Osteoblast (primary cell): ENCODE results near the gene CDH22. TPM values are rescaled to one million over a fixed set of nuclear protein-coding genes. Genes with fewer than 3 reads are reported as not detected.

Experiments
- DNase-seq: peaks from one replicate; pipeline ENCODE4 v3.0.0; 2011; ENCODE audit warnings: low spot score, mixed read lengths; ENCODE audit not compliant: insufficient read length; ENCODE audit errors: missing footprints
- H2AFZ ChIP-seq: 2 replicates; pipeline ENCODE4 v1.6.0; 2011; ENCODE audit warnings: mild to moderate bottlenecking, low read length
- H3K27ac ChIP-seq: 2 replicates; pipeline ENCODE4 v1.5.1; 2011; ENCODE audit warnings: mild to moderate bottlenecking, low read depth, low read length, moderate library complexity
- H3K27me3 ChIP-seq: 2 replicates; pipeline ENCODE4 v1.6.0; 2012; ENCODE audit warnings: mild to moderate bottlenecking, control low read depth, inconsistent platforms, low read length, moderate library complexity; ENCODE audit not compliant: insufficient read depth
- H3K36me3 ChIP-seq: 2 replicates; pipeline ENCODE4 v1.5.1; 2011; ENCODE audit warnings: mild to moderate bottlenecking, low read length, control low read depth, moderate library complexity; ENCODE audit not compliant: insufficient read depth
- H3K4me1 ChIP-seq: 2 replicates; pipeline ENCODE4 v1.5.1; 2011; ENCODE audit warnings: mild to moderate bottlenecking, low read length, control low read depth, moderate library complexity; ENCODE audit not compliant: insufficient read depth
- H3K4me2 ChIP-seq: 2 replicates; pipeline ENCODE4 v1.6.0; 2011; ENCODE audit warnings: mild to moderate bottlenecking, low read length; ENCODE audit not compliant: insufficient read depth
- H3K4me3 ChIP-seq: fragments of 200-600 bp; sonication (generic); 3 replicates; pipeline ENCODE4 v1.5.1; 2012; ENCODE audit warnings: mild to moderate bottlenecking, low read length, inconsistent platforms; ENCODE audit not compliant: insufficient read depth
- H3K79me2 ChIP-seq: 2 replicates; pipeline ENCODE4 v1.6.0; 2012; ENCODE audit warnings: mild to moderate bottlenecking, low read length, control low read depth, inconsistent platforms; ENCODE audit not compliant: insufficient read depth
- H3K9me3 ChIP-seq: 2 replicates; pipeline ENCODE4 v1.5.1; 2011; ENCODE audit warnings: low read depth, low read length, control low read depth
- H4K20me1 ChIP-seq: 2 replicates; pipeline ENCODE4 v1.6.0; 2012; ENCODE audit warnings: mild to moderate bottlenecking, low read length, control low read depth; ENCODE audit not compliant: insufficient read depth
- total RNA-seq: library from RNA; depleted of rRNA; stranded (reverse); fragments of >200 nt; gene quantifications from 2 replicates; pipeline ENCODE4 v1.2.3, GENCODE V29; 2012
- TF ChIP-seq, protein P1 (sequence below): IDR thresholded peaks from 2 replicates; pipeline ENCODE4 v1.5.1; 2011; ENCODE audit warnings: mild to moderate bottlenecking, low read depth, low read length, moderate library complexity; ENCODE audit errors: extremely low read depth

The CDH22 gene
- total RNA-seq, 1 donor: not detected

- H3K27me3 ChIP-seq: peaks cover 5% of the 10 kb centered on the region
- no peak overlapping the region for H3K27ac ChIP-seq
- no peaks in the 10 kb centered on the region for H4K20me1 ChIP-seq
- H3K79me2 ChIP-seq: no peaks in the 10 kb centered on the region
- TF ChIP-seq, protein P1, sequence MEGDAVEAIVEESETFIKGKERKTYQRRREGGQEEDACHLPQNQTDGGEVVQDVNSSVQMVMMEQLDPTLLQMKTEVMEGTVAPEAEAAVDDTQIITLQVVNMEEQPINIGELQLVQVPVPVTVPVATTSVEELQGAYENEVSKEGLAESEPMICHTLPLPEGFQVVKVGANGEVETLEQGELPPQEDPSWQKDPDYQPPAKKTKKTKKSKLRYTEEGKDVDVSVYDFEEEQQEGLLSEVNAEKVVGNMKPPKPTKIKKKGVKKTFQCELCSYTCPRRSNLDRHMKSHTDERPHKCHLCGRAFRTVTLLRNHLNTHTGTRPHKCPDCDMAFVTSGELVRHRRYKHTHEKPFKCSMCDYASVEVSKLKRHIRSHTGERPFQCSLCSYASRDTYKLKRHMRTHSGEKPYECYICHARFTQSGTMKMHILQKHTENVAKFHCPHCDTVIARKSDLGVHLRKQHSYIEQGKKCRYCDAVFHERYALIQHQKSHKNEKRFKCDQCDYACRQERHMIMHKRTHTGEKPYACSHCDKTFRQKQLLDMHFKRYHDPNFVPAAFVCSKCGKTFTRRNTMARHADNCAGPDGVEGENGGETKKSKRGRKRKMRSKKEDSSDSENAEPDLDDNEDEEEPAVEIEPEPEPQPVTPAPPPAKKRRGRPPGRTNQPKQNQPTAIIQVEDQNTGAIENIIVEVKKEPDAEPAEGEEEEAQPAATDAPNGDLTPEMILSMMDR: no peak
- no peaks in the 10 kb centered on the region for H3K36me3 ChIP-seq
- no peak for DNase-seq
- H3K4me3 ChIP-seq: no peak overlapping the region
- H3K4me1 ChIP-seq: no peaks in the 10 kb centered on the region
- H2AFZ ChIP-seq: no peak overlapping the region
- no peaks in the 10 kb centered on the region for H3K9me3 ChIP-seq
- H3K4me2 ChIP-seq: no peak overlapping the region
Observed at GRCh38 chr20:46264391-46265266, 43.7 kb downstream of the CDH22 start.

GRCh38 chr20:46261456-46262253, 46.6 kb downstream of the CDH22 start:
- Histone ChIP-seq H3K4me2 (no peak overlapping the region), H3K27ac (no peak overlapping the region), H2AFZ (no peak overlapping the region), H3K9me3 (no peaks in the 10 kb centered on the region), H3K79me2 (no peaks in the 10 kb centered on the region), H3K4me1 (no peaks in the 10 kb centered on the region), H3K4me3 (no peak overlapping the region), H4K20me1 (no peaks in the 10 kb centered on the region), H3K27me3 (peaks cover 2% of the 10 kb centered on the region), H3K36me3 (no peaks in the 10 kb centered on the region)
- DNase-seq: no peak
- TF ChIP-seq, protein P1: no peak

DNA sequence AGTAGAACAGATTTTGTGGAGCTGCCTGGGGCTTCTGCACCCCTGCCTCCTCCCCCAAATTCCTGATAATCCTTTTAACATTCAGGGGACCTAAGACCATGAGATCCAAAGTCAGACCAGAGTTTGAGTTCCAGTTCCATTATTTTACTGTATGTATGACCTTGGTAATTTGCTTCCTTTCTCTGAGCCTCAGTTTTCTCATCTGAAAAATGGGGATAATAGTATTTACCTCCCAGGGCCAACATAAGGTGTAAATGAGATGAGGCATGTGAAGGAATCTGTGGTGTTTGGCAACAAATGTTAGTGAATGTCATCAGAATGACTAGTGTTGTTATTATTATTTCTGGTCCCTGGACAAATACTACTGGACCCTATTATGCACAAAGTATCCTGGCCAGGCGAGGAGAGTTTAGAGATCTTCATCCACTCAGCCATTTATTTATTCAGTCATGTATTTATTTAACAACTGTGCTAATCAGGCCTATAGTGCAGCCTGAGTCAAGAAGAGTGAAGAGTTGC, 47.3 kb downstream of the CDH22 start:
- Histone ChIP-seq H4K20me1 (no peaks in the 10 kb centered on the region), H3K4me1 (no peaks in the 10 kb centered on the region), H3K27me3 (peaks cover 2% of the 10 kb centered on the region), H3K36me3 (no peaks in the 10 kb centered on the region), H3K4me2 (no peak overlapping the region), H3K9me3 (no peaks in the 10 kb centered on the region), H3K27ac (no peak overlapping the region), H2AFZ (no peak overlapping the region), H3K79me2 (no peaks in the 10 kb centered on the region), H3K4me3 (no peak overlapping the region)
- DNase-seq: no peak
- TF ChIP-seq, protein P1: no peak

DNA sequence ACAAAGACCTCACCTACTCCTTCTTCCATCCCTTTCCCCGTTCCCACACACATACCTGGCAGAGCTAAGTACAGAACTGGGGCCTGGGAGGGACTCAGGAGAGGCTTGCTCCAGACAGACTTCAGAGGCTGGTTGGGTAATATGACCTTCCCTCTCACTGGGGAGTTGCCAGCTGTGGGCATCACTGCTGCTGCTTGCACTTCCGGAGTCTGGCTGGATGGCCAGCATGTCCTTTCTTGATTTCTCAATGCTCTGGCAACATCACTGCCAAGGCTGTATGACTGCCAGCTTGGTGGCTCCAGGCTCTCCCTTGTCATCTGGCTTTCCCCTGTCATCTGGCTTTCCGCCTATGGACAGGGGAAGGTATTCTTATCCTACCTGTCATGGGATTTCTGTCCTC, 47.8 kb downstream of the CDH22 start:
- Histone ChIP-seq H3K4me1 (no peaks in the 10 kb centered on the region), H4K20me1 (no peaks in the 10 kb centered on the region), H2AFZ (no peak overlapping the region), H3K9me3 (no peaks in the 10 kb centered on the region), H3K27ac (no peak overlapping the region), H3K36me3 (no peaks in the 10 kb centered on the region), H3K79me2 (no peaks in the 10 kb centered on the region), H3K27me3 (peaks cover 2% of the 10 kb centered on the region), H3K4me3 (no peak overlapping the region), H3K4me2 (no peak overlapping the region)
- TF ChIP-seq, protein P1: no peak
- no peak for DNase-seq
